ENCODE measurements around the gene ADAMTSL4.
"Not testable (repeated sequence)": the region's sequence is repeated elsewhere in the genome, so short reads cannot be mapped to it uniquely, and the experiment has no call there.

Gene ADAMTSL4

DNA sequence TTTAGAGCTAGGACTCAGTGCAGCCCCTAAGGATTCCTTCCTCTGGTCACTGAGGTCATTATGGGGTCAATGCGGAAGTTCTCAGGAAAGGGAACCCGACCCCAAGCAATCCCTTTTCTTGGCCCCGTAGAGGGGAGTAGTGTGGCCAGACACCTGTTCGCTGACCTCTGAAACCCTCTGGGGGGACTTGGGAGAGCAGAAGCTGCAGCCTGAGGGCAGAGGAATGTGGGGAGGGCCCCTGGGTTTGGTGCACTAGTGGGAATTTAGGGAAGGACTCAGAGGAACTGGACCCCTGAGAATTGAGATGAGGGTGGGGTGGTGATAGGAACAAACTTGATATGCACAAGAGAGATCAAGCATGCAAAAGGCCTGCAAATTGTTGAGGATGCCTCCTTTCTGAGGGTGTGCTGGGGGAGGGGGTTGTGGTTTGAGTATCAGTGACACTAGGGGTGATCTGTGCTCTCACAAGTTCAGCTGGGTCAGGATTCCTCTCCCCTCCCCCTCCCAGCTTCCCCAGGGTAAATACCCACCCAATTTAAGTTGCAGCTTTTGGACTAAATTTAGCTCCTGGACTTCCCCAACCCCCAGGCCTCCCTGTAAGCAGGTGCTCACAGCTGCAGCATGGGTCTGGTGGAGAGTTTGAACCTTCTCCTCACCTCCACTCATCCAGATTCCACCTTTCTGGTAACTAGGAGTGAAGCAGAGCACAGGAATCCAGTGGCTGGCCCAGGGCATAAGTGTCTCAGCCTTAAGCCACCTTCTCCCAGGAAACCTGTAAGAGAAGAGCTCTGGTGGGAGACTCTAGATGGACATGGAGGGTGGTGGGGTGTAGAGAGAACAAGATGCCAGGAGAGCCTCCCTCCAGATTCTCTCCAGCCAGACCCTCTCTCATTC lies 13.5 kb downstream of the ADAMTSL4 start:
- H3K4me3 ChIP-seq (ENCODE audit: low read depth, low read length), result no peak overlapping the region
- in situ Hi-C loops (cut with HindIII; ENCODE audit: low sequenced_read_pairs), result no loop called here
- TF ChIP-seq, protein P1, sequence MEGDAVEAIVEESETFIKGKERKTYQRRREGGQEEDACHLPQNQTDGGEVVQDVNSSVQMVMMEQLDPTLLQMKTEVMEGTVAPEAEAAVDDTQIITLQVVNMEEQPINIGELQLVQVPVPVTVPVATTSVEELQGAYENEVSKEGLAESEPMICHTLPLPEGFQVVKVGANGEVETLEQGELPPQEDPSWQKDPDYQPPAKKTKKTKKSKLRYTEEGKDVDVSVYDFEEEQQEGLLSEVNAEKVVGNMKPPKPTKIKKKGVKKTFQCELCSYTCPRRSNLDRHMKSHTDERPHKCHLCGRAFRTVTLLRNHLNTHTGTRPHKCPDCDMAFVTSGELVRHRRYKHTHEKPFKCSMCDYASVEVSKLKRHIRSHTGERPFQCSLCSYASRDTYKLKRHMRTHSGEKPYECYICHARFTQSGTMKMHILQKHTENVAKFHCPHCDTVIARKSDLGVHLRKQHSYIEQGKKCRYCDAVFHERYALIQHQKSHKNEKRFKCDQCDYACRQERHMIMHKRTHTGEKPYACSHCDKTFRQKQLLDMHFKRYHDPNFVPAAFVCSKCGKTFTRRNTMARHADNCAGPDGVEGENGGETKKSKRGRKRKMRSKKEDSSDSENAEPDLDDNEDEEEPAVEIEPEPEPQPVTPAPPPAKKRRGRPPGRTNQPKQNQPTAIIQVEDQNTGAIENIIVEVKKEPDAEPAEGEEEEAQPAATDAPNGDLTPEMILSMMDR (IDR thresholded peaks at IDR 0.05; ENCODE audit: low read depth, low read length, missing control alignments), result no peak
- no peak for DNase-seq (ENCODE audit: low read depth)

DNA sequence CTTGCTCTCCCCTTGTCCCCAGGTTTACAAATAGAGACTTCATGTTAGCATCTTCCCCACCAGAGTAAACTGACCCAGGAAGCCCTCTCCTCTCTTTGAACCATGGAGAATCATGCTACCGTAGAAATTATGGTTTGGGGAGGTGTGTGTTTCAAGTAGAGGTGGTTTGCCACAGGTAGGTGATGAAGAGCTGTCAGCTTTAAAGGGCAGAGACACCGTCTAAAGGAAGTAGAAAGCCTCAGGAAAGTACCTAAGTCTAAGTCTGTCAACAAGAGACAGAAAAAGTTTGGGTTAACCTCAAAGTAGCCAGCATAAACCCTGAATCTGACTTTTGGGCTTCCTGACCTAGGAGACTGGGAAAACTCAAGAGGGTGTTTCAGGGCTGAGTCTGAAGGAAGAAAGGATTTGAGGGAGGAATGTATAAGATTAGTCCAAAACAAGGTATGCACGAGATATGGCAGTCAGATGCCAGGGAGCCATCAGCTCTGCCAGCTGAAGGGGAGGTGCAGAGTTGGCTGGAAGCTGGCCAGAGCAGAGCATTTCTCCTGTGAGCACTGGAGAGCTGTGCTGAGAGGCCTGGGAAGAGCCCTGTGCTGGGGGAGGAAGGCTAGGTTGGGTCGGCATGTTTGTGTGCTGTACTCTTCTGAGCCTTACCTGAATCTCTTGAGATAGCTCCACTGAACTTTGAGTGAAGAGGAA lies 14.3 kb downstream of the ADAMTSL4 start:
- DNase-seq (ENCODE audit: low read depth), result no peak
- H3K4me3 ChIP-seq (ENCODE audit: low read depth, low read length), result no peak overlapping the region
- TF ChIP-seq, protein P1 (IDR thresholded peaks at IDR 0.05; ENCODE audit: low read depth, low read length, missing control alignments), result no peak
- in situ Hi-C loops (cut with HindIII; ENCODE audit: low sequenced_read_pairs), result no loop called here

DNA sequence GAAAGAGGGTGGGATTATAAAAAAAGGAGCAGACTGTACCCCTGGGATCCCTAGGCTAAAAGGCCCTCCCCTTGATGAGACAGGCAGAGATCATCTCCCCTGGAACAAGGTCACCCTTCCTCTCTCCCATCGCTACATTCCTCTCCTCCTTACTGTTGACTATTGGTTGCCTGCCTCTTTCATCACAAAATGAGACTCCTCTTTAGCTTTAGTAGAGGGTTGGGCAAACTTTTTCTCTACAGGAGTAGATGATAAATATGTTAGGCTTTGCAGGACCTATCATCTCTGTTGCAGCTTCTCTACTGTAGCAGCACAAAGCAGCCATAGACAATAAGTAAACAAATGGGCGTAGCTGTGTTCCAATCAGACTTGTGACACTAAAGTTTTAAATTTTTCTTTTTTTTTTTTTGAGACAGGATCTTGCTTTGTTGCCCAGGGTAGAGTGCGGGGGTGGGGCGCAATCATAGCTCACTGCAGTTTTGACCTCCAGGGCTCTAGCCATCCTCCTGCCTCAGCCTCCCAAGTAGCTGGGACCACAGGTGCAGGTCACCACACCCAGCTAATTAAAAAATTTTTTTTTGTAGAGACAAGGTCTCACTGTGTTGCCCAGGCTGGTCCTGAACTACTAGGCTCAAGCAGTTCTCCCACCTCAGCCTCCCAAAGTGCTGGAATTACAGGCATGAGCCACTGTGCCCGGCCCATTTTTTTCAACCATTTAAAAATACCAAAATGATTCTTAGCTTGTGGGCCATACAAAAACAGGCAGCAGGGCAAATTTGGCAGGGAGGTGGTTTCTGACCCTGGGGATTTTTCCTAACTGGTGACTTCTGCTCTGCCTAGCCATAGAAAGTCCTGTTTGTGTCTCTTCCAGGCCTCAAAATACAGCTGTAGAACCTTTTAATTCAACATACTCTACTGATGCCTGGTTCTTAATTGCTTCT lies 15.1 kb downstream of the ADAMTSL4 start:
- no peak for DNase-seq (ENCODE audit: low read depth)
- TF ChIP-seq, protein P1 (IDR thresholded peaks at IDR 0.05; ENCODE audit: low read depth, low read length, missing control alignments), result no peak
- in situ Hi-C loops (cut with HindIII; ENCODE audit: low sequenced_read_pairs), result no loop called here
- H3K4me3 ChIP-seq (ENCODE audit: low read depth, low read length), result no peak overlapping the region

DNA sequence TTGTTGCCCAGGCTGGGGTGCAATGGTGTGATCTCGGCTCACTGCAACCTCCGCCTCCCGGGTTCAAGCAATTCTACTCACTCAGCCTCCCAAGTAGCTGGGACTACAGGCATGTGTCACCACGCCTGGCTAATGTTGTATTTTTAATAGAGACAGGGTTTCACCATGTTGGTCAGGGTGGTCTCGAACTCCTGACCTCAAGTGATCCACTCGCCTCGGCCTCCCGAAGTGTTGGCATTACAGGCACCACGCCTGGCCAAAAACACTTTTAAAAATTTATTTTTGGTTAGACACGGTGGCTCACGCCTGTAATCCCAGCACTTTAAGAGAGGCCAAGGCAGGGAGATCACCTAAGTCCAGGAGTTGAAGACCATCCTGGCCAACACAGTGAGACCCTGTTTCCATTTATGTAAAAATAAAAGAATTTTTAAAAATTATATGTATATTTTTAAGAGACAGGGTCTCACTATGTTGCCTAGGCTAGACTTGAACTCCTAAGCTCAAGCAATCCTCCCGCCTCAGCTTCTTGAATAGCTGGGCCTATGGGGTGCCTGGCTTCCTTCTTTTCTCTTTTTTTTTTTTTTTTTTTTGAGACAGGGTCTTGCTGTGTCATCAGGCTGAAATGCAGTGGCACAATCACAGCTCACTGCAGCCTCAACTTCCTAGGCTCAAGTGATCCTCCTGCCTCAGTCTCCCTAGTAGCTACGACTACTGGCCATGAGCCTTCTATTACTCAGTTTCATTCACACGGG lies 16.2 kb downstream of the ADAMTSL4 start:
- DNase-seq (ENCODE audit: low read depth); in situ Hi-C loops (cut with HindIII; ENCODE audit: low sequenced_read_pairs): not testable (repeated sequence)

DNA sequence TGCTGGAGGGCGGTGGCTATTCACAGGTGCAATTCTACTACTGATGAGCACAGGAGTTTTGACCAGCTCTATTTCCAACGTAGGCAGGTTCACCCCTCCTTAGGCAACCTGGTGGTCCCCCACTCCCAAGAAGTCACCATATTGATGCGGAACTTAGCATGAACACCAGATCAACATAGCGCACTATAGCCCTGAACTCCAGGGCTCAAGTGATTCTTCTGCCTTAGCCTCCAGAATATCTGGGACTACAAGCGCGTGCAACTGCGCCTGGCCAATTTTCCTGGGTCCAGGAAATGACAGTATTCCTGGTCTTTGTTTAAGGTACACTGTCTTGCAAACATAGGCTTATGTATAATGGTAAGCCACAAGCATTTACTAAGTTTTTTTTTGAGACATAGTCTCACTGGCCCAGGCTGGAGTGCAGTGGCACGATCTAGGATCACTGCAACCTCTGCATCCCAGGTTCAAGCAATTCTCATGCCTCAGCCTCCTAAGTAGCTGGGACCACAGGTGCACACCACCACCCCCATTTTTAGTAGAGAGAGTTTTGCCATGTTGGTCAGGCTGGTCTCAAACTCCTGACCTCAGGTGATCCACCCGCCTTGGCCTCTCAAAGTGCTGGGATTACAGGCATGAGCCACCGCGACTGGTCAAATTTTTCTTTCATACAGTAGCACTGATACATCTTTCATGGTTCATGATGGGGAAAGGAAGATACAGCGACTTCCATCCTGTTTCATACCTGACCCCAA lies 17.6 kb downstream of the ADAMTSL4 start:
- no peak for DNase-seq (ENCODE audit: low read depth)
- TF ChIP-seq, protein P1 (IDR thresholded peaks at IDR 0.05; ENCODE audit: low read depth, low read length, missing control alignments), result no peak
- no peak overlapping the region for H3K4me3 ChIP-seq (ENCODE audit: low read depth, low read length)
- in situ Hi-C loops (cut with HindIII; ENCODE audit: low sequenced_read_pairs), result no loop called here

More for the DNA sequence above, 16.2 kb downstream of the ADAMTSL4 start:
- H3K4me3 ChIP-seq (ENCODE audit: low read depth, low read length), result not testable (repeated sequence)

DNA sequence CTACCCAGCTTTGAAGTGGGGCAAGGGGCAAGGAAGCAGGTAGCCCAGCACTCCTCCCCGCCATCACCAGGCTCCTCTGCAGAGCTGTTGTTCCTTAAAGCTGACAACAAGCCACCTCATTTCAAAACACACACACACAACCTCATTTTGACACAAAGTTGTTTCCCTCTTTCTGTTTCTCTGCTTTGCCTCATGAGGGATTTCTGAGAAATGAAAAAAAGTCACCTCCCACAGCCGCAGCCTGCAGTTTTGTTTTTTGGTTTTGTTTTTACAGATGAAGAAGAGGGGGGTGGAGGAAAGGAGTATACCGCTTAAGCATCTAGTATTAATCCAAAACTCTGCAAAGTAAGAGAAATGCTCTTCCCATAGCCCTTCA lies 18.1 kb downstream of the ADAMTSL4 start:
- no peak for DNase-seq (ENCODE audit: low read depth)
- TF ChIP-seq, protein P1 (IDR thresholded peaks at IDR 0.05; ENCODE audit: low read depth, low read length, missing control alignments), result no peak
- in situ Hi-C loops (cut with HindIII; ENCODE audit: low sequenced_read_pairs), result no loop called here
- peak overlapping the region; percentile 11 for H3K4me3 ChIP-seq (ENCODE audit: low read depth, low read length)

All from astrocyte of the cerebellum (primary cell).